GM12892 (cell line): ENCODE measurements around the gene SYNPR.

Experiments used
- DNase-seq: peaks from one replicate; pipeline ENCODE4 v3.0.0; 2011; ENCODE audit not compliant: insufficient read length
- FAIRE-seq: peaks from 2 replicates; lab custom pipeline; 2011; peaks lifted over from hg19 to GRCh38; lab: Jason Lieb, UNC
- POLR2A ChIP-seq: IDR thresholded peaks from 2 replicates; pipeline ENCODE4 v1.6.1; 2011; ENCODE audit warnings: low read depth, low read length, control low read depth
- POLR2AphosphoS5 ChIP-seq: IDR thresholded peaks from 2 replicates; pipeline ENCODE4 v1.6.1; 2011; ENCODE audit warnings: low read depth, low read length, control low read depth
- TAF1 ChIP-seq: IDR thresholded peaks from 2 replicates; pipeline ENCODE4 v1.6.1; 2011; ENCODE audit warnings: low read depth, mild to moderate bottlenecking, control low read depth, low read length, borderline replicate concordance

Gene SYNPR

DNA sequence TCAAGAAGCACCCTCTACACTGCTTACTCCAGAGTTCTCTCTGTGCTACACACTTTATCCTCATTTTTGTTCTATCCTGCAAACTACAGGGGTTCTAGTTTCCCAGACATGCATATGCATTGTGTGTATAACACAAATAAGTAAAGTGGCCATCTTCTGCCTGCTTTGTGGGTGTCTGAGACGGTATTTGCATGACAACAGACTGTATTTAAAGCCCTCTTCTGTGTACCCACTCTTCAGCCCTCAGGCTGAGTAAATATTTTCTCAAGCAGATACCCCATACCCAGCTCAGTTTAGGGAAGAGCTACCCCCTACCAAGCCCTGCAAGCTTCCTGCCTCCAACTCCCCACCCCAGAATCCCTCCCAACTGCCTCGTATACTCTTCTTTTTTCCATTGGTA, 31.7 kb downstream of the SYNPR start:
- DNase-seq = no peak
- FAIRE-seq = no peak
- TF ChIP-seq POLR2AphosphoS5 (no peak), TAF1 (no peak), POLR2A (no peak)

DNA sequence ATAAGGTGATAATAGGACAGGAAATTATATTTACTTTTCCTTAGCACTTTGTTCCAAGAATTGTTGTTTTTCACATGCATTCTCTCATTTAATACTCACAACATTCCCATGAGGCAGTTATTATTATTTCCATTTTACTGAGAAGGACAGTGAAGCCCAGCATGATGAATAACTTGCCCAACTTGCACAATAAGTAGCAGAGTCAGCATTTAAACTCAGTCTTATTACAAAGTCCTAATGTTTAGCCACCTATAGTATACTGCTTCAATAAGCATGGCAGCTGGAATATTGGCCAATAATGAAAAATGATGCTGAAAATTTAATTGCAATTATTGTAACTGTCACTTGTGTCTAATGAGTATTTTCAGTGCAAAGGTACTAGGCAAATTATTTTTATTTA, 45.7 kb downstream of the SYNPR start:
- DNase-seq = no peak
- no peak for FAIRE-seq
- TF ChIP-seq TAF1 (no peak), POLR2AphosphoS5 (no peak), POLR2A (no peak)

DNA sequence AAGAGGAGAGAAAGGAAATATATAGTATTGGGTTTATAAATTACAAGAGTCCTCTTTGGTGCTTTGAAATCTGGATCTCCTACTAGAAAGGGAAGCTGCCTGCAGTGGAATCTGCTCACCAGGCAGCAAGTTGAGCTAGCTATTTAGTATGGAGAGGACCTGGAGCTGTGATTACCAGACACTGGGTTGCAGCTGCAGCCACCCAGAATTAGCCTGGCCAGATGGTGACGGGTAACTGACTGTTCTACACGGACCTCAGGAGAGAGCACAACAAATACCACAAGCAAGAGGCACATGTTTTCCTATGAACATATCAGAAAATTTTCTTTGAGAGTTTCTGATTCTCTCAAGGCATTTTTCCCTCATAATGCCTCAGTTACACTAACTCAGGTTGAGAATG, 46.5 kb downstream of the SYNPR start:
- TF ChIP-seq POLR2A (no peak), POLR2AphosphoS5 (no peak), TAF1 (no peak)
- DNase-seq = no peak
- no peak for FAIRE-seq

DNA sequence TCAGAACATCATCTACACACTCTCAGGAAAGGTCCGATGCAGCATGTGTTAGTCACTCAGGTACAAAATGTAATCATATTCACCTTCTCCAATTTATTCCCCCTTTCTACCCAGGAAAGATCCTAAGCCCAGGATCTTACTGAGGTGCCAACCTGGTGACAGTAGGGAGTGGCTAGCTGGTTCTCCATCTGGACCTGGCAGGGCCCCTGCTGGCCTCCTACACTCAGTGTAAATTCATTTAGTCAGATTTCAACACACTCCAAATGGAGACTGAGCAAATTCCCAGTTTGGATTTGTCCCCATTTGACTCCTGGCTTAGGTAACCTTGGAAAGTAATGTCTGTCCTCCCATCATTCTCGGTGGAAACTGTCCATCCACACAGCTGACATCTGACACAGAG, 47.3 kb downstream of the SYNPR start:
- DNase-seq = no peak
- TF ChIP-seq POLR2AphosphoS5 (no peak), POLR2A (no peak), TAF1 (no peak)
- FAIRE-seq = no peak

DNA sequence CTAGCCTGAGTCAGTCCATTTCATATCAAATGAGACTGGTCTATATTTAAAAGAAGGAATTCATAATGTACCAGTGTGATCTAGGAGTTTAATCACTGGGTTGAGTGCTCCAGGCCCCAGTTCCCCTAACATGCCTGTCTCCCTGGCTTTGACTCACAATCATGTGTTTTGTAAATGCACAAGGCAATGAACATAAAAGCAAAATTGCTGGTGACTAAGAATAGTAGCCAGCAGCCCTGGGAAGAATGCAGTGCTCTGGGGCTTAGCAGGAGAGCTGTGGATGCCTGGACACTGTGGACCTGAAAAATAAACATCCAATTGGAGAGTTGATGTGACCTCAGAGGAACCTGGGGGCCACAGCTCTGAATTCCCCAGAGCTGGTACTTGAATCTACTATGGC, 50.3 kb downstream of the SYNPR start:
- DNase-seq = no peak
- no peak for FAIRE-seq
- TF ChIP-seq POLR2AphosphoS5 (no peak), TAF1 (no peak), POLR2A (no peak)

DNA sequence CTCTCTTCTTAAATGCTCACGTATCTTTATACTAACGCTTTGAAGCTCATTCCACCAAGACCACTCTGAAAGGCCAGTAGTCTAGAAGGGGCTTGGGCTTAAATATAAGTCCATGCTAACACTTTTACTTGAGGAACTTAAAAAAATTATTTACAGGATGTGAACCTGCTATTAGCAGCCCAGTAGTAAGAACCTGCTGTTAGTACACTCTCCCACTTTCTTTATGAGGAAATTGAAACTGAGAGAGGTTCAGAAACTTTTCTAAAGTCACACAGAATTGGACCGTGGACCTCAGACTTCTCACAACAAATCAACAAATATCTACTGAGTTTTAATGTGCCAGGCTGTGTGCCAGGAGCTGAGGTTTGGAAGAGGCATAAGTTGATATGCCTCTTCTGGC, 53.4 kb downstream of the SYNPR start:
- no peak for DNase-seq
- FAIRE-seq = no peak
- TF ChIP-seq POLR2A (no peak), POLR2AphosphoS5 (no peak), TAF1 (no peak)

DNA sequence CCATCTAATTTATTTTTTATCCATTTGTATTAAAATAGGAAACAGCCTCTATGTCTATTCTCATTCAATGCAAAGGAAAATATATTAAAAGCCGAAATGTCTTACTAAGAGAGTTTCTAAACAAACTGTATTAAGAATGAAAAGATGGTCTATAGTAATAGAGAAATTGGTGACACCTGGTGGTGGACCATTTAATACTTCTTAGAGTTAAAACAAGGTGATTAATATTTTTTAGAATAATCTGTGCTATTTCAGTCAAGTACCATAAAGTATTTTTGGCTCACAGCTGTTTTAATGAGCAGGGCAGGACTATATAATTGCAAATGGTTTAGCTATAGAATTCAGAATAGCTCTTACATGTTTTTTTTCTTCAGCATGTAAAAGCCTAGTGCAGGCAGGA, 55.7 kb downstream of the SYNPR start:
- DNase-seq = no peak
- no peak for FAIRE-seq
- TF ChIP-seq POLR2A = no peak

DNA sequence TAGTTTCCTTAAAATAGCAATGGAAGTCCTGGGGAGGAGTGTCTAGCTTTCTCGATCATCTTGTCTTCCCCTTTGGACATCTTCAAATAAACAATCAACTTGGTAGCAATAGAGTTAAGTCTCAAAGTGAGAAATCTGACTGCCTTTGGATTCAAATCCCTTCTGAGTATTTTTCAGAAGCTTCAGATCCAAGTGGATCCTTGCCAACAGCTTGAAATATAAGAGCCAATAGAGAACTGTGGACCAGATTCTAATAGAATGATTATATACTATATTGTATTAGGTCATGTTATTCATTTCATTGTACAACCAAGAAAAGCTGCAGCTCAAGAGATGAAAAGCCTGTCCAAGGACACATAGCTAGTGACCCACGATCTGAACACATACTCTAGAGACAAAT, 60.2 kb downstream of the SYNPR start:
- no peak for DNase-seq
- no peak for FAIRE-seq
- TF ChIP-seq POLR2A = no peak

DNA sequence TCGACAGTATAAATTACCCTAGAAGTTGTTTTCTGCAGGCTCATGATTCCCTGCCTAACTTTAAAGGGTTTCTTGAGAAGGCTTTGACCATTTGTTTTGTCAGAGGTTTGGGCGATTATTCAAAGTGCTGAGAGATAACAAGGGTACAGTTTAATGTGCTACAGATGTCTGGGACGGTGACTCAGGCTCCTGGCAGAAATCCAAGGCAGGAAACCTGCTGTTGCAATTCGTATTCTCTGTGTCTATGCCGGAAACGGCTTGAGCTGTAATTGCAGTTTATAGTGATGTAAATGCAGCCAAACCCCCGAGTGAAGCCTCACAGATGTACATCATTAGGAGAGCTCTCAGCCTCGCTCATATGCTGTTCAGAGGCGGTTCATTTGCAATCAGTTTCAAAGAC, 65.6 kb downstream of the SYNPR start:
- FAIRE-seq (no peak), DNase-seq (no peak)
- no peak for TF ChIP-seq TAF1
- TF ChIP-seq POLR2A = no peak
- no peak for TF ChIP-seq POLR2AphosphoS5

DNA sequence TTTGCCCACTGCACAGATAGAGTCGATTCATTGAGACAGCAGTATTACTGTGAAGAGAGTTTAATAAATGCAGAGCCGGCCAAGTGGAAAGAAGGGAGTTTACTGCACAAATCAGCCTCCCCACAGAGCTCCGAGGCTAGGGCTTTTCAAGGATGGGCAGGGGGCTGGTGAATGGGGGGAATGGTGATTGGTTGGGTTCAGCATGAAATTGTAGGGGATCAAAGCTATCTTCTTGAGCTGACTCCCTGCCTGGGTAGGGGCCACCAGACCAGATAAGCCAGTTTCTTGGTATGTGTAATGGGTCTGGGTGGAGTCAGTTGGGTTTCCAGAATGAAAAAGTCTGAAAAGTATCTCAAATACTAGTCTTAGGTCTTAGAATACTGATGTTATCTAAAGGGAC, 66.6 kb downstream of the SYNPR start:
- no peak for FAIRE-seq
- TF ChIP-seq POLR2A (no peak), POLR2AphosphoS5 (no peak), TAF1 (no peak)
- no peak for DNase-seq

DNA sequence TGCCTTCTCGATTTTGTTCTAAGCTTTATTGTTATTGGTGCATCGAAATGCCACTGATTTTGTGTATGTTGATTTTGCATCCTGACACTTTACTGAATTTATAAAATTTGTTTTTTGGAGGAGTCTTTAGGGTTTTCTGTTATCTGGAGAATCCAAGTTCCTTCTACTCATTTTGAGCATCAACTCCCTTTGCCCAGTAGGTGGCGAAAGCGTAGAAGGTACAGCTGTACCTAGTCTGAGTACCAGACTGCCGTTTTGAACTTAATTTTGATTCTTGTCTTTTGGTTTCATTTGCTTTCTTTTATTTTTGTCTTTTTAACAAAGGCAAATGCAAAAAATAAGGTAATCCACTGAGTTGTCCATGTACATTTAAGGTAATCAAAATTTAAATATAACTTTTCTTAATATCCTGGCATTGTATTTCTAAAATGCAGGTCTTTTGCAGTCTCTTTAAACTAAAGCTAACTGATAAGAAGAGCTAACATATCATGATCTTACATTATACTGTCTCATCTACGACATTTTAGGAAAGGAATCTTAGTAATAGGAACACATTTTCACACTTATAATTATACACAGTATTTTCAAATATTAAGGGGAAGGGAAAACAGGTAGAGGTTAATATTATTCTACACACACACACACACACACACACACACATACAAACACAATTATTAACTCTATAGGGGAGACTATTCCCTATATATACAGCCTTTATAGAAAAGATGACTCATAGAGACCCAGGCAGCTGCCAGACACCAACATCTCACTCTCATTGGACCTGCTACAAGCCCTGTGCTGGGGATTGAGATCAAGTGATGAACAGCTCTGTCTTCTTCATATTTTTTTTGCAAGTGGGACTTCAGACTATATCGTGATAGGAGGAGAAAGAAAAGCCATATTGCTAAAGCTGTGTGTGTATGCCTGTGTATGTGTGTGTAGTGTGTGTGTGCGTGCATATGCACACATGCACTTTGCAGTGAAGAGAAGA, 71.8 kb downstream of the SYNPR start:
- no peak for TF ChIP-seq POLR2A
- TF ChIP-seq TAF1 = no peak
- TF ChIP-seq POLR2AphosphoS5 = no peak
- FAIRE-seq = peak; percentile 67
- no peak for DNase-seq
